Occipital lobe (tissue), 2 donors: ENCODE data around the gene ARRDC1. TPM values are rescaled to one million over a fixed set of nuclear protein-coding genes. Genes with fewer than 3 reads are reported as not detected.
A peak's percentile ranks its signal among the peaks of the same experiment; 100 is the strongest.
"Not testable (repeated sequence)": the region's sequence is repeated elsewhere in the genome, so short reads cannot be mapped to it uniquely, and the experiment has no call there.

Source experiments
- DNase-seq: peaks from one replicate; lab custom pipeline; 2025; lab: John Stamatoyannopoulos, UW
- total RNA-seq: library from RNA; depleted of rRNA; stranded (reverse); fragments of >200 nt; gene quantifications from one replicate; pipeline ENCODE4 v1.2.3, GENCODE V29; 2014

Gene ARRDC1
- total RNA-seq, 1 donor from 2014 or later, result 9.5 TPM

GRCh38 chr9:137613259-137613658, 7.8 kb downstream of the ARRDC1 start:
- DNase-seq, result no peak

- DNase-seq, result no peak
These were observed 8.4 kb downstream of the ARRDC1 start for GRCh38 chr9:137613738-137614523.

- no peak for DNase-seq
These were observed 9.3 kb downstream of the ARRDC1 start for GRCh38 chr9:137614631-137615386.

- DNase-seq, result no peak
These were observed 9.9 kb downstream of the ARRDC1 start for GRCh38 chr9:137615387-137615871.

GRCh38 chr9:137618105-137619067, 12.9 kb downstream of the ARRDC1 start, which contains the start of gene EHMT1:
Gene EHMT1, plus strand, starts transcription at chr9:137619005. Its CDS starts 24 bp downstream, at chr9:137619029.
- peak; percentile 80 for DNase-seq

GRCh38 chr9:137619240-137620047, 14.0 kb downstream of the ARRDC1 start:
- no peak for DNase-seq

GRCh38 chr9:137620048-137620405, 14.5 kb downstream of the ARRDC1 start:
- DNase-seq, result no peak

- DNase-seq, result no peak
These were observed 15.1 kb downstream of the ARRDC1 start for GRCh38 chr9:137620581-137620980.

GRCh38 chr9:137621131-137621757, 15.8 kb downstream of the ARRDC1 start:
- no peak for DNase-seq

GRCh38 chr9:137622211-137622610, 16.7 kb downstream of the ARRDC1 start:
- not testable (repeated sequence) for DNase-seq

GRCh38 chr9:137626464-137626863, 21.0 kb downstream of the ARRDC1 start:
- DNase-seq, result no peak

GRCh38 chr9:137627406-137627805, 21.9 kb downstream of the ARRDC1 start:
- DNase-seq, result not testable (repeated sequence)

- DNase-seq, result no peak
These were observed 24.6 kb downstream of the ARRDC1 start for GRCh38 chr9:137630126-137630525.

GRCh38 chr9:137630679-137631078, 25.2 kb downstream of the ARRDC1 start:
- no peak for DNase-seq

GRCh38 chr9:137631345-137632229, 26.1 kb downstream of the ARRDC1 start:
- DNase-seq, result no peak

- DNase-seq, result no peak
These were observed 27.0 kb downstream of the ARRDC1 start for GRCh38 chr9:137632230-137633161.

- DNase-seq, result no peak
These were observed 28.5 kb downstream of the ARRDC1 start for GRCh38 chr9:137634016-137634415.

- no peak for DNase-seq
These were observed 33.2 kb downstream of the ARRDC1 start for GRCh38 chr9:137638680-137639079.
